HFFc6 (cell line): ENCODE data around the gene CRABP2. TPM values are rescaled to one million over a fixed set of nuclear protein-coding genes. Genes with fewer than 3 reads are reported as not detected.

ENCODE experiments used
- DNase-seq: peaks from one replicate; pipeline ENCODE4 v3.0.0-alpha.2; 2018
- H3K27ac Mint-ChIP-seq: 2 replicates; pipeline ENCODE4 v1.8.0; 2020; ENCODE audit warnings: mild to moderate bottlenecking, mixed read lengths
- H3K27me3 Mint-ChIP-seq: 2 replicates; pipeline ENCODE4 v1.8.0; 2021; ENCODE audit warnings: mild to moderate bottlenecking, moderate library complexity, mixed read lengths; ENCODE audit not compliant: insufficient read depth
- H3K36me3 Mint-ChIP-seq: 2 replicates; pipeline ENCODE4 v1.8.0; 2021; ENCODE audit warnings: low read depth, mixed read lengths
- H3K4me1 Mint-ChIP-seq: 2 replicates; pipeline ENCODE4 v1.8.0; 2020; ENCODE audit warnings: low read depth, mixed read lengths
- H3K4me3 Mint-ChIP-seq: 2 replicates; pipeline ENCODE4 v1.8.0; 2020; ENCODE audit warnings: mild to moderate bottlenecking, moderate library complexity, mixed read lengths
- H3K9me3 Mint-ChIP-seq: 2 replicates; pipeline ENCODE4 v1.8.0; 2020; ENCODE audit warnings: mild to moderate bottlenecking, mixed read lengths
- CTCF ChIP-seq: fragments of 200-600 bp; sonication (generic); IDR thresholded peaks from 2 replicates; pipeline ENCODE4 v1.5.0; 2021; ENCODE audit warnings: antibody characterized with exemption, mild to moderate bottlenecking
- total RNA-seq, 6 experiments: library from RNA; stranded (reverse); fragmentation: NEBNext Ultra II Directional; extraction: Animal tissue kit (Norgen Biotek cat#: 25700); gene quantifications; 2 replicates in 1 of 6; 3 replicates in 5 of 6; pipeline ENCODE4 v1.2.3, GENCODE V29; 2021

Gene CRABP2
- total RNA-seq, 6 experiments from 2014 or later: 55.9 to 70.4 (median 59.2) TPM

GRCh38 chr1:156694690-156694962, 10.8 kb downstream of the CRABP2 start:
- H3K4me3 Mint-ChIP-seq: no peak overlapping the region
- H3K36me3 Mint-ChIP-seq: no peaks in the 10 kb centered on the region
- no peaks in the 10 kb centered on the region for H3K9me3 Mint-ChIP-seq
- no peak for TF ChIP-seq CTCF
- DNase-seq: no peak
- H3K27me3 Mint-ChIP-seq: peaks cover 10% of the 10 kb centered on the region
- no peak overlapping the region for H3K27ac Mint-ChIP-seq
- peaks cover 39% of the 10 kb centered on the region for H3K4me1 Mint-ChIP-seq

GRCh38 chr1:156693848-156694689, 11.3 kb downstream of the CRABP2 start:
- no peak for TF ChIP-seq CTCF
- DNase-seq: no peak
- Mint-ChIP-seq H3K36me3 (no peaks in the 10 kb centered on the region), H3K27me3 (peaks cover 9% of the 10 kb centered on the region), H3K27ac (no peak overlapping the region), H3K9me3 (no peaks in the 10 kb centered on the region), H3K4me3 (no peak overlapping the region), H3K4me1 (peaks cover 44% of the 10 kb centered on the region)

GRCh38 chr1:156692925-156693847, 12.2 kb downstream of the CRABP2 start:
- Mint-ChIP-seq H3K27ac (no peak overlapping the region), H3K4me1 (peaks cover 52% of the 10 kb centered on the region), H3K27me3 (peaks cover 9% of the 10 kb centered on the region), H3K4me3 (no peak overlapping the region), H3K9me3 (no peaks in the 10 kb centered on the region), H3K36me3 (no peaks in the 10 kb centered on the region)
- DNase-seq: no peak
- no peak for TF ChIP-seq CTCF

GRCh38 chr1:156692441-156692924, 12.9 kb downstream of the CRABP2 start:
- no peaks in the 10 kb centered on the region for H3K9me3 Mint-ChIP-seq
- no peak for DNase-seq
- no peak overlapping the region for H3K4me3 Mint-ChIP-seq
- H3K27me3 Mint-ChIP-seq: peaks cover 7% of the 10 kb centered on the region
- H3K4me1 Mint-ChIP-seq: peaks cover 52% of the 10 kb centered on the region
- no peaks in the 10 kb centered on the region for H3K36me3 Mint-ChIP-seq
- TF ChIP-seq CTCF: no peak
- H3K27ac Mint-ChIP-seq: no peak overlapping the region

GRCh38 chr1:156691665-156692440, 13.5 kb downstream of the CRABP2 start:
- no peak for DNase-seq

More at GRCh38 chr1:156691665-156692440, 13.5 kb downstream of the CRABP2 start:
- peak overlapping the region; percentile 0; the same call in 1 of the 2 replicates for H3K4me3 Mint-ChIP-seq
- peak; percentile 34; the same call in 1 of the 2 replicates for TF ChIP-seq CTCF
- peaks cover 4% of the 10 kb centered on the region for H3K27me3 Mint-ChIP-seq
- H3K9me3 Mint-ChIP-seq: no peaks in the 10 kb centered on the region
- H3K27ac Mint-ChIP-seq: no peak overlapping the region
- no peaks in the 10 kb centered on the region for H3K36me3 Mint-ChIP-seq
- peaks cover 52% of the 10 kb centered on the region for H3K4me1 Mint-ChIP-seq
